ENCODE data around the gene SH3PXD2A. TPM values are rescaled to one million over a fixed set of nuclear protein-coding genes. Genes with fewer than 3 reads are reported as not detected.
A peak's percentile ranks its signal among the peaks of the same experiment; 100 is the strongest.

Gene SH3PXD2A
- total RNA-seq, 3 donors from 2014 or later: 14.3 to 30.5 (median 14.7) TPM

DNA sequence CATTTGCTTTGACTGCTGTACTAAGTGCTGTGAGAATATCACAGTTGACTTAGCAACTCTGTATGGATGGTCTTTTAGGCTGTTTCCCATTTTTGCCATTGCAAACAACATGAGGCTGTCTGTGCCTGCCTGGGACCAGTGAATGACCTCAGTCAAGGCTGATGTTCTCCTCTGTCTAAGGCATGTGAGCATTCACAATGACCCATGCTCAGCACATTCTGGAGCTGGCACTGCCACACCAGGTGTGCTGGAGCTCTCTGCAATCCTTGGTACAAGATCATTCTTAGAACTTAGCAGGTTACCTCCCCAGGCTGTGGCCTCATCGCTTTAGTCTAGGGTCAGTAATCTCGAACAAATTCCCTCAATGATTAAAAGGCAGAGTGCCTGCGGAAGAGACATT is 61.9 kb downstream of the SH3PXD2A start:
- Histone ChIP-seq H3K27ac (peak overlapping the region; percentile 14 to 33), H3K27me3 (no peaks in the 10 kb centered on the region), H3K9me3 (no peaks in the 10 kb centered on the region), H3K4me1 (no peaks in the 10 kb centered on the region), H3K36me3 (no peaks in the 10 kb centered on the region), H3K4me3 (no peak overlapping the region)
- TF ChIP-seq POLR2A (IDR thresholded peaks at IDR 0.05) (no peak), POLR2AphosphoS5 (IDR thresholded peaks at IDR 0.05) (no peak)
- TF ChIP-seq, protein P1, sequence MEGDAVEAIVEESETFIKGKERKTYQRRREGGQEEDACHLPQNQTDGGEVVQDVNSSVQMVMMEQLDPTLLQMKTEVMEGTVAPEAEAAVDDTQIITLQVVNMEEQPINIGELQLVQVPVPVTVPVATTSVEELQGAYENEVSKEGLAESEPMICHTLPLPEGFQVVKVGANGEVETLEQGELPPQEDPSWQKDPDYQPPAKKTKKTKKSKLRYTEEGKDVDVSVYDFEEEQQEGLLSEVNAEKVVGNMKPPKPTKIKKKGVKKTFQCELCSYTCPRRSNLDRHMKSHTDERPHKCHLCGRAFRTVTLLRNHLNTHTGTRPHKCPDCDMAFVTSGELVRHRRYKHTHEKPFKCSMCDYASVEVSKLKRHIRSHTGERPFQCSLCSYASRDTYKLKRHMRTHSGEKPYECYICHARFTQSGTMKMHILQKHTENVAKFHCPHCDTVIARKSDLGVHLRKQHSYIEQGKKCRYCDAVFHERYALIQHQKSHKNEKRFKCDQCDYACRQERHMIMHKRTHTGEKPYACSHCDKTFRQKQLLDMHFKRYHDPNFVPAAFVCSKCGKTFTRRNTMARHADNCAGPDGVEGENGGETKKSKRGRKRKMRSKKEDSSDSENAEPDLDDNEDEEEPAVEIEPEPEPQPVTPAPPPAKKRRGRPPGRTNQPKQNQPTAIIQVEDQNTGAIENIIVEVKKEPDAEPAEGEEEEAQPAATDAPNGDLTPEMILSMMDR (IDR thresholded peaks at IDR 0.05): no peak
- intact Hi-C loops (cut with DNase I; ENCODE audit: low total_unique reads): no loop called here
- DNase-seq (ENCODE audit: low spot score in 2 of 2): no peak

DNA sequence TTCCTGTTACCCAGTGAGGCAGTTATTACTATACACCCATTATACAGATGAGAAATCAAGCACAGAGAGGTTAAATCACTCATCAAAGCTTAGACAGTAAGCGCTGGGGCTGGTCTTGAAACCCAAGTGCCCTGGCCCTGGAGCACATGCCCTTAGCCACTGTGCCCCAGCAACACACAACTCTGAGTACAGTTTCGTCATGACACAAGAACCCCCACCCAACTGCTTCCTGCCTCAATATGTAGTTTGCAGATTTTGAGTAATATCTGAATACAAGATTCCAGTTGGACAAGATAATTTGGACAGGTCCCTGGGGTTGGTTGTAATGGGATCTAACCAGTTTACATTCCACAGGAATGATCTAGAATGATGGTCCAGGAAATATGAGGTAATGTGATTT is 62.8 kb downstream of the SH3PXD2A start:
- Histone ChIP-seq H3K27ac (peak overlapping the region; percentile 54 to 71), H3K27me3 (no peaks in the 10 kb centered on the region), H3K9me3 (no peaks in the 10 kb centered on the region), H3K4me1 (no peaks in the 10 kb centered on the region), H3K36me3 (no peaks in the 10 kb centered on the region), H3K4me3 (no peak overlapping the region)
- no peak for DNase-seq (ENCODE audit: low spot score in 2 of 2)
- TF ChIP-seq, protein P1 (IDR thresholded peaks at IDR 0.05): no peak
- TF ChIP-seq POLR2AphosphoS5 (IDR thresholded peaks at IDR 0.05) (no peak), POLR2A (IDR thresholded peaks at IDR 0.05) (no peak)
- intact Hi-C loops (cut with DNase I; ENCODE audit: low total_unique reads): no loop called here

DNA sequence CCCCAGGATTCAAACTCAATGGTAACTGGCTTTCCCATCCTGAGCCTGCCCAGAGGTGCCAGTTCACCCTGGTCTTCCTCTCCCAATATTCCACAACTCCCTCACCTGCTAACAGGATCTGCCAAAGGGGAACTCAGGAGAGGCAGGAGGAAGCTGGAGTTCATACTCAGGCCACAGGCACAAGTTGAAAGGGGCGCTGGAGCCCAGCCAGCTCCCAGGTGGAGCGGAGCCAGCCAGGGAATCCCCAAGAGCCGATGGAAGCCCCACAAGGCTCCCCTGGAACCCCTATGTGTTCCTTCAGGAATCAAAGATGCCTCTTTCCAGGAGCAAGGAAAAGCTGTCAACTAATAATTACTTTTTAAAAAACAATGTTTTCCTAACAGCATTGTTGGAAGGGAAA is 63.5 kb downstream of the SH3PXD2A start:
- Histone ChIP-seq H3K27me3 (no peaks in the 10 kb centered on the region), H3K4me3 (no peak overlapping the region), H3K9me3 (no peaks in the 10 kb centered on the region), H3K4me1 (no peaks in the 10 kb centered on the region), H3K36me3 (no peaks in the 10 kb centered on the region), H3K27ac (peak overlapping the region; percentile 54 to 71)
- intact Hi-C loops (cut with DNase I; ENCODE audit: low total_unique reads): no loop called here
- TF ChIP-seq, protein P1 (IDR thresholded peaks at IDR 0.05): no peak
- no peak for TF ChIP-seq POLR2AphosphoS5 (IDR thresholded peaks at IDR 0.05)
- TF ChIP-seq POLR2A (IDR thresholded peaks at IDR 0.05): no peak
- DNase-seq (ENCODE audit: low spot score in 2 of 2): no peak

DNA sequence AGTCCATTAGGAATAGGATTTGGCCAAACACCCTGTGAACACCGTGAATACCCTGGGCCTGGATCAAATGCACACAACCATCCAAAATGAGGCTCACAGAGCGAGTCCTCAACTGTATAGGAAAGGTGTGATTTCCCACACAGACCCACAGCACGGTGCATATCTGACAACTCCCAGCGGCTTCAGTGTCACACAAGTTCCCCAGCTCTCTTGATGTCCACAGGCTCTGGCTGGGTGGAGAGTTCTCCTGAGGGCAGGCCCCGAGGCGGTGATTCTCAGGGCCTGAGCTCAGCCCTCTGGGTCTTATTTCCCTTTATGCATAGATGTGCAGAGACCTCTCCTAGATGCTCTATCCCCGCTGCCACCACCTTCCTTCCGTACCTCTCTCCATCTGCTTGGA is 64.1 kb downstream of the SH3PXD2A start:
- Histone ChIP-seq H3K4me3 (no peak overlapping the region), H3K27me3 (no peaks in the 10 kb centered on the region), H3K36me3 (no peaks in the 10 kb centered on the region), H3K27ac (peak overlapping the region in 1 of 2 donors; percentile 54), H3K4me1 (no peaks in the 10 kb centered on the region), H3K9me3 (no peaks in the 10 kb centered on the region)
- intact Hi-C loops (cut with DNase I; ENCODE audit: low total_unique reads): no loop called here
- DNase-seq (ENCODE audit: low spot score in 2 of 2): no peak
- TF ChIP-seq, protein P1 (IDR thresholded peaks at IDR 0.05): no peak
- no peak for TF ChIP-seq POLR2AphosphoS5 (IDR thresholded peaks at IDR 0.05)
- no peak for TF ChIP-seq POLR2A (IDR thresholded peaks at IDR 0.05)

DNA sequence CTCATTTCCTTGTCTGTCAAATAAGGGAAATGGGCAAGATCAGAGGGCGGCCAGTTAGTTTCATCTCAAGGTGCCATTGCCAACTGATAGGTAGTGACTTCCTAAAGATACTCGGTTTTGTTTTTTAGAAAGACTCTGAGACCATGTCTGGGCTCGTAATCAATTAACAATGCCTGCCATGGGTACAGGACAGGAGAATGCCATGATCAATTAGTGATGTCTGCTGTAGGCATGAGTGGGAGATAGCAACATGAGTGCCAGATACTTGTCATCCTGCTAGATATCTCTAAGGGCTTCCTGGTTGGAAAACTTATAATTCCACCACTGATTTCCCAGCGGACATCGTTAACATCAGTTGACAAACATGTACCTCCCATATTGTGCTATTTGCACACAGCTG is 64.8 kb downstream of the SH3PXD2A start:
- no peaks in the 10 kb centered on the region for H3K36me3 ChIP-seq
- H3K27ac ChIP-seq: no peak overlapping the region
- no peaks in the 10 kb centered on the region for H3K9me3 ChIP-seq
- H3K27me3 ChIP-seq: no peaks in the 10 kb centered on the region
- no peak overlapping the region for H3K4me3 ChIP-seq
- intact Hi-C loops (cut with DNase I; ENCODE audit: low total_unique reads): no loop called here
- TF ChIP-seq POLR2AphosphoS5 (IDR thresholded peaks at IDR 0.05): no peak
- no peak for TF ChIP-seq POLR2A (IDR thresholded peaks at IDR 0.05)
- TF ChIP-seq, protein P1 (IDR thresholded peaks at IDR 0.05): no peak
- no peaks in the 10 kb centered on the region for H3K4me1 ChIP-seq
- no peak for DNase-seq (ENCODE audit: low spot score in 2 of 2)
